CD4-positive, alpha-beta T cell treated with Interleukin-15 for 4 hours (primary cell): ENCODE measurements around the gene QSOX2.

ENCODE experiments used
- DNase-seq: peaks from one replicate; pipeline ENCODE4 v3.0.0-alpha.2; 2020; ENCODE audit warnings: low spot score

Gene QSOX2

GRCh38 chr9:136222166-136222905, 23.3 kb downstream of the QSOX2 start:
- no peak for DNase-seq

- peak; percentile 43 for DNase-seq
Measured at GRCh38 chr9:136220017-136220729, 25.4 kb downstream of the QSOX2 start.

GRCh38 chr9:136219276-136219675, 26.3 kb downstream of the QSOX2 start:
- no peak for DNase-seq

- DNase-seq, result no peak
Measured at GRCh38 chr9:136218673-136219072, 26.9 kb downstream of the QSOX2 start.

- no peak for DNase-seq
Measured at GRCh38 chr9:136218271-136218670, 27.3 kb downstream of the QSOX2 start.

- no peak for DNase-seq
Measured at GRCh38 chr9:136216541-136217244, 28.9 kb downstream of the QSOX2 start.

- DNase-seq, result no peak
Measured at GRCh38 chr9:136213733-136214132, 31.9 kb downstream of the QSOX2 start.

GRCh38 chr9:136212345-136212950, 33.2 kb downstream of the QSOX2 start:
- DNase-seq, result no peak

- no peak for DNase-seq
Measured at GRCh38 chr9:136211441-136212344, 33.9 kb downstream of the QSOX2 start.

GRCh38 chr9:136211006-136211405, 34.6 kb downstream of the QSOX2 start:
- no peak for DNase-seq

GRCh38 chr9:136210276-136210675, 35.3 kb downstream of the QSOX2 start:
- no peak for DNase-seq

GRCh38 chr9:136209786-136210185, 35.8 kb downstream of the QSOX2 start:
- DNase-seq, result no peak

- no peak for DNase-seq
Measured at GRCh38 chr9:136209232-136209631, 36.4 kb downstream of the QSOX2 start.

- DNase-seq, result no peak
Measured at GRCh38 chr9:136208675-136209074, 36.9 kb downstream of the QSOX2 start.

- DNase-seq, result no peak
Measured at GRCh38 chr9:136207616-136208015, 38.0 kb downstream of the QSOX2 start.

GRCh38 chr9:136206602-136207275, 38.9 kb downstream of the QSOX2 start:
- DNase-seq, result no peak

- no peak for DNase-seq
Measured at GRCh38 chr9:136205707-136205992, 40.0 kb downstream of the QSOX2 start.

- DNase-seq, result no peak
Measured at GRCh38 chr9:136204838-136205706, 40.5 kb downstream of the QSOX2 start, which contains the start of gene LHX3. LHX3 (minus strand) TSS chr9:136205128; CDS start chr9:136205012, 116 bp downstream.

- no peak for DNase-seq
Measured at GRCh38 chr9:136204145-136204805, 41.3 kb downstream of the QSOX2 start.
